ENCODE data around the gene INIP.

- TF ChIP-seq CTCF (conservative IDR thresholded peaks at IDR 0.05; ENCODE audit: low read depth, low read length) (no peak), EZH2 (IDR thresholded peaks at IDR 0.05; ENCODE audit: borderline replicate concordance, low read depth, low read length, poor library complexity, severe bottlenecking) (no peak)
These were observed 75.8 kb downstream of the INIP start for GRCh38 chr9:112642126-112642525.

Data from A673 (cell line).